Fibroblast of skin of left quadriceps (primary cell): ENCODE data around the gene POLD2.

Experiments used
- DNase-seq, 2 experiments: peaks; one replicate each; pipeline ENCODE4 v3.0.0-alpha.2; 2013; ENCODE audit warnings: low read depth in 2 of 2

POLD2 gene

GRCh38 chr7:44102846-44103565 is 20.3 kb downstream of the POLD2 start:
- DNase-seq = no peak

DNA sequence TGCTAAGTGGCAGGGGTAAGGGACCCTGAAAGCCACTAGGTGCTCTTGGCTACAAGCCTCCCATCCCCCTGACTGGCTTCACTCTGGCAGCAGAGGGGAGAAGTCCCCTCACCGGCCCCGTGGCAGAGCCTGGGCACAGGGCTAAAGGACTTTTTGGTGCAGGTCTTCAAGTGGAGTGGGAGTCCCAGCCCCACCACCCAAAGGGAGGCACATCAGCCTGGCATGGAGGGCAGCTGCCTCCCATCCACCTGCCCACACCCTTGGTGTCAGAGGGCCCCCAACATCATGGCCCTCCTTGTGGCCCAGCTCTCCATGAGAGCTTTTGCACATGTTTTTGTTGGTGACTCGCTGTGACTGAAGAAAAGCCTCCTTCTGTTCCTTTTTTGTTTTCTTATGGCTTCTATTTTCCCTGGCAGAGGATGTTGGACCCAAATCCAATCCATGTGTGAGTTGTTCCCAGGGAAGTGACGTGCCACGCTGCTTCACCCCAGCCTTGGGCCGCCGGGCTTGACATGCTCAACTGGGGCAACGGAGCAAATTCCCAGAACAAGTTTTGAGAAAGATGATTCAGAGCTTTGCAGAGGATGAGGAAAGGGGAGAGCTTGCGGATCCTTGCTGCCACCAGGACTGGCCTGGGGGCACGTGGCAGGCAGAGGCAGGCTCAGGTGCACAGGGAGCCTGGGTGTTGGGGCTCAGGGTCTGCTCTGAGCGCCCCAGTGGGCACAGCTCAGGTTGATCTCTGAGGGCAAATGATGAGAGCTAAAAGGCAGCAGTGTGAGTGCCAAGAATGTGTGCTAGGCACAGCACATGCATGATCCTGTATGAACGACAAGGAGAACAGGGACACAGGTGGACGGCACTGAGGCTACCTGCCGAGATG is 21.1 kb downstream of the POLD2 start:
- no peak for DNase-seq

DNA sequence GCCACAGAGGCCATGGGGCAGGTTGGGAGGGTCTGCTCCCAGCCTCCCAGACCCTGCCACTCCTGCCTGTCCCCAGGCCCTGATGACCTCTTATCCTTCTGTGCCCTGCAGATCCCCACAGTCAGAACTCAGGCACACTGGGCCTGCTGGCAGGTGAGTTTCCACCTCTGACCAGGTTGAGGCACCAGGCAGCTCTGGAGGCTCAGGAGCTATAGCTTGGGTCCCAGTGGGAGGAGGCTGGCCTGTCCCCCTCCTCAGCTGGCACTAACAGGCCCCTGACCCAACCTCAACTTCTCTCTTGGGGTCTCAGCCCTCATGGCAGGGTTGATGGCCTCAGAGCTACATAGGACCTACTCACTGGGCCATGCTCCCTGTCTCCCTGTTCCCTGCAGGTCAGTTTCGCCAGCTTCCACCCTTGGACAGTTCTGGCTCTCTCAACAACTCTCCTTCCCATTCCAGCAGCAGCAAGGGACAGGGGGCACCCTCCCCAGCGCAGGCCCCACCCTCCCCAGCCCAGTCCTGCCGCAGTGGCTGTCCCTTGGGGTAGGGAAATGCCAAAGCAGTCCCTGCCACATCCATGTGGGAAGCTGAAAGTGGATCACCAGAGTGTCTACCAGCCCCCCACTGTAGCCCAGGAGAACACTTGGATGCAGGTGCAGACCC is 21.9 kb downstream of the POLD2 start:
- no peak for DNase-seq

GRCh38 chr7:44100458-44101302 is 22.7 kb downstream of the POLD2 start:
- DNase-seq = no peak

DNA sequence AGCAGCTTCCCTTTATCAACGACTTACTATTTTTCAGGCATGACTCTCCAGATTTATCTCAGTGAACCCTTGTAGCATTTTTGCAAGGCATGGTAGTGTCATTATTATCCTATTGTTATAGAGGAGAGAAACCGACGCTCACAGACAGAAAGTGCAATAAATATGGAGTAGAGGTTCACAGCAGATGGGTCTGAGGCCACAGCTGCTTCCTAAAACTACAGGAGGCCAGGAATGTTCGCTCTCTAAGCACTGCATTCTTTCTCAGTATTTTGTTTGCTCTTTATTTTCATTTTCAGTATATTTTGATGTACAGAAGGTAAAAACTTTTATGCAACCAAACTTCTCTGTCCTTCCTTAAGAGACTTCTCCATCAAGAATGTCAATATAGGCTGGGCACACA is 23.7 kb downstream of the POLD2 start:
- no peak for DNase-seq

GRCh38 chr7:44098092-44099068 is 25.0 kb downstream of the POLD2 start:
- DNase-seq = no peak

GRCh38 chr7:44097064-44097932 is 26.1 kb downstream of the POLD2 start:
- no peak for DNase-seq

- DNase-seq = no peak
Observed at GRCh38 chr7:44096326-44096881, 26.9 kb downstream of the POLD2 start.

DNA sequence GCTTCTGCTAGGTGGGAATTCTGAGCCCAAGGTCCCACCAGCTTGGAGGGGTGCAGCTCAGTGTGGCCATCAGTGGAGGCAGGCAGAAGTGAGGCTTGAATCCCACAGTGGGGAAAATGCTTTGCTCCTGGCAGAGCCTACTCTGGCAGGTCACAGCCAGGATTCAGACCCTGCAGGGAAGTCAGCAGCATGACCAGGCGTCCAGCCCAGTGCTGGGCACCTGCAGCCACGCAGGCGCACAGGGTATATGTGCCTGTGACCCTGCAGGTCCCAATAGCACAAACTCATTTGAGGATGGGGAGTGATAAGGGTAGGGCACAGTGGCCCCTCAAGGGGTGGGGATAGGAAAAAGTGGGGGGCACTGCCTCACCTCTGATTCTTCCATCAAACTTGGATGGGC is 27.6 kb downstream of the POLD2 start:
- DNase-seq = no peak

GRCh38 chr7:44094883-44095592 is 28.3 kb downstream of the POLD2 start:
- no peak for DNase-seq

- DNase-seq = no peak
Observed at GRCh38 chr7:44094365-44094764, 29.0 kb downstream of the POLD2 start.

GRCh38 chr7:44093102-44093641 is 30.2 kb downstream of the POLD2 start:
- no peak for DNase-seq

DNA sequence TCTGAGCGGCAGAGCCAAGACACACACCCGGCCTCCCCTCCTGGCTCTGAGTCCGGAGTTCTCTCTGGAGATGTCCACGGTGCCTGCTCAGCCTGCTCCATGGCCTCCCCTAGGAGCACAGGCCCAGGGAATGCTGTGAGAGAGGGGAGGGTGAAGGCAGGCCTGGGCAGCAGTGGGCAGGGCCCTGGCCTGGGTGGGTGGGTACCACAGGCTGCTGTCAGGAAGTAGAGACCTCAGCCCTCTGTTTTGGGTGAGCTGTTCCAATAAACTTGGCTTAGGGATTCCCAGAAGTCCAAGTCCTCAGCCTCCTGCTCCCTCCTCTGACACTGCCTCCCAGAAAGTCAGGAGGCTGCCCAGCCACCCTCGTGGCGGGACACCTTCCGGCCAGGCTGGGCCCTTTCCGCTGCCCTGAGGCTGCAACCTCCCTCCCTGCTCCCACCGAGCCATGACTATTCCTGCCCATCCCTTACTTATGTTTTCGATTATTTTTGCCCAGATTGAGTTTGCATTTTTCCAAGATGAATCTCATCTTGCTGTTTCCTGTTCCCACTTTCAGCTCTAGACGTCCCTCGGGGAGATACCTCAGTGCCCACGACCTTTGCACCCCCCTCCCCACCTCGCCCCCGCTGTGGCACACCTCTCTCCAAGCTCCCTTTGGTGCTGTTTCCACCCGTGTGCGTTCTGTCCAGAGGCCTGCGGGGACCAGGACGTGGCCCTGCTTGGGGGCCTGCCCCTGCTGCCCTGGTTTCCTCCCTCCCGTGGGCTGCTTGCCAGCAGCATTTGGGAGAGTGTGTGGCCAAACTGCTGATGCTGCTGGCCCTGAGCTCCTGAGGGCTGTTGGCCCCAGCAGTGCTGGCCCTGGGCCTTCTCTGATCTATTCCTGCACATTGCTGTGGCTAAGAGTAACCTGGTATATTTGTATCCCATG is 35.2 kb downstream of the POLD2 start:
- DNase-seq = peak; percentile 71 to 75

DNA sequence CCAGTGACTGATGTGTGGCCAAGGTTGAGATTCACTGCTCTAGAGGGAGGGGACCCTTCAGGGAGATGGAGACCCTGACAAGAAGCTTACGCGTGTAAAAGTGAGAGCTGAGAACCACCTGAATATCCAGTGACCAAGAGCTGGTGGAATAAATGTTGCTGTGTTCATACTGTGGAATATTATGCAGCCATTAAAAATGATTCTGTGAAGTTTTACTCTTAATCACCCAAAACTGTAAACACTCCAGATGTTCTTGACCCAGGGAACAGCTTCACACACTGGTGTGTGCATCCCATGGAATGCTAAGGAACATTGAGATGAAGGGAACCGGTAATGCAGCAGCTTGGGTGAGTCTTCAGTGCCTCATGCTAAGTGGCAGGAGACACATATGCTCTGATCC is 36.7 kb downstream of the POLD2 start:
- no peak for DNase-seq

- DNase-seq = no peak
Observed at GRCh38 chr7:44085546-44085945, 37.8 kb downstream of the POLD2 start.

DNA sequence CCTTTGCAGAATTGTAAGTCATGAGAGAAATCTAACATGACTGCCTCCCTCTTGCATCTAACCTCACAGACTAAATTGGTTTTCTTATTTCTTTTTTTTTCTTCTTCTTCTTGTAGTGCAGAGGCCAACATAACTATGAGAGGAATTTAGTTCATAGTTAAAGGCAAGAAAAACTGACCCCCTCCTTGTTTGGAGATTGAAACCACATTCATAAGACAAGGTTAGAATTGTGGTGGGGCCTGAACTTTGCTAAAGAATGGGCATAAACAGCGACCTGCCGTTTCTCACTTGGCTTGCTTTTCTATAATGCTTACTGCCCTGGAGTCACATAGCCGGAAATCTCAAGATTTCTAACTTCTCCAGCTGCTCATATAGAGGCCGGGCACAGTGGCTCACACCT is 38.6 kb downstream of the POLD2 start:
- no peak for DNase-seq

- no peak for DNase-seq
Observed at GRCh38 chr7:44083796-44084195, 39.6 kb downstream of the POLD2 start.
